ENCODE results near the gene PDE10A.

GRCh38 chr6:165626711-165627110, 36.3 kb downstream of the PDE10A start:
- TF ChIP-seq SUZ12 (IDR thresholded peaks at IDR 0.05; ENCODE audit: extremely low read depth, insufficient read depth, insufficient read length) (no peak), ZNF274 (IDR thresholded peaks at IDR 0.05; ENCODE audit: low read depth, low read length) (no peak), YY1 (IDR thresholded peaks at IDR 0.05; ENCODE audit: insufficient read depth, insufficient read length) (no peak)

Measured in NT2/D1 (cell line).